NCI-H128 (cell line): Measurements from ENCODE around the gene HK3.

Experiments
- DNase-seq: peaks from one replicate; lab custom pipeline; 2025; ENCODE audit not compliant: unreplicated experiment; lab: John Stamatoyannopoulos, UW

HK3 gene

GRCh38 chr5:176899296-176899891 lies at the start of gene HK3:
Gene HK3 (minus strand): TSS chr5:176899346. CDS start chr5:176896159, 3,187 bp downstream.
- no peak for DNase-seq

- DNase-seq, result no peak
These were observed 49.3 kb upstream of the HK3 start for GRCh38 chr5:176948458-176948857.

- DNase-seq, result no peak
These were observed 48.7 kb upstream of the HK3 start for GRCh38 chr5:176947847-176948246.

- DNase-seq, result no peak
These were observed 45.1 kb upstream of the HK3 start for GRCh38 chr5:176944268-176944667.

- no peak for DNase-seq
These were observed 44.7 kb upstream of the HK3 start for GRCh38 chr5:176943816-176944215.

GRCh38 chr5:176941951-176942350 lies 42.8 kb upstream of the HK3 start:
- no peak for DNase-seq

- no peak for DNase-seq
These were observed 39.3 kb upstream of the HK3 start for GRCh38 chr5:176938472-176938871.

- no peak for DNase-seq
These were observed 35.9 kb upstream of the HK3 start for GRCh38 chr5:176935017-176935416.

- no peak for DNase-seq
These were observed 35.3 kb upstream of the HK3 start for GRCh38 chr5:176934309-176934930.

GRCh38 chr5:176929654-176930053 lies 30.5 kb upstream of the HK3 start:
- DNase-seq, result no peak

- no peak for DNase-seq
These were observed 28.4 kb upstream of the HK3 start for GRCh38 chr5:176927562-176927961.

GRCh38 chr5:176922817-176923216 lies 23.7 kb upstream of the HK3 start:
- no peak for DNase-seq

- no peak for DNase-seq
These were observed 22.6 kb upstream of the HK3 start for GRCh38 chr5:176921714-176922113.

- no peak for DNase-seq
These were observed 19.5 kb upstream of the HK3 start for GRCh38 chr5:176918613-176919012.

- no peak for DNase-seq
These were observed 17.2 kb upstream of the HK3 start for GRCh38 chr5:176916337-176916736.

- no peak for DNase-seq
These were observed 16.8 kb upstream of the HK3 start for GRCh38 chr5:176915906-176916305.

GRCh38 chr5:176912115-176912514 lies 13.0 kb upstream of the HK3 start:
- DNase-seq, result no peak

- no peak for DNase-seq
These were observed 9.7 kb upstream of the HK3 start for GRCh38 chr5:176908675-176909368.

GRCh38 chr5:176906796-176907195 lies 7.7 kb upstream of the HK3 start:
- no peak for DNase-seq

GRCh38 chr5:176906126-176906525 lies 7.0 kb upstream of the HK3 start:
- DNase-seq, result no peak

GRCh38 chr5:176904276-176904675 lies 5.1 kb upstream of the HK3 start:
- no peak for DNase-seq

- DNase-seq, result no peak
These were observed 3.9 kb upstream of the HK3 start for GRCh38 chr5:176902911-176903664.
